Measurements from ENCODE around the gene VARS1.
"Not testable (repeated sequence)": the region's sequence is repeated elsewhere in the genome, so short reads cannot be mapped to it uniquely, and the experiment has no call there.

Gene VARS1

DNA sequence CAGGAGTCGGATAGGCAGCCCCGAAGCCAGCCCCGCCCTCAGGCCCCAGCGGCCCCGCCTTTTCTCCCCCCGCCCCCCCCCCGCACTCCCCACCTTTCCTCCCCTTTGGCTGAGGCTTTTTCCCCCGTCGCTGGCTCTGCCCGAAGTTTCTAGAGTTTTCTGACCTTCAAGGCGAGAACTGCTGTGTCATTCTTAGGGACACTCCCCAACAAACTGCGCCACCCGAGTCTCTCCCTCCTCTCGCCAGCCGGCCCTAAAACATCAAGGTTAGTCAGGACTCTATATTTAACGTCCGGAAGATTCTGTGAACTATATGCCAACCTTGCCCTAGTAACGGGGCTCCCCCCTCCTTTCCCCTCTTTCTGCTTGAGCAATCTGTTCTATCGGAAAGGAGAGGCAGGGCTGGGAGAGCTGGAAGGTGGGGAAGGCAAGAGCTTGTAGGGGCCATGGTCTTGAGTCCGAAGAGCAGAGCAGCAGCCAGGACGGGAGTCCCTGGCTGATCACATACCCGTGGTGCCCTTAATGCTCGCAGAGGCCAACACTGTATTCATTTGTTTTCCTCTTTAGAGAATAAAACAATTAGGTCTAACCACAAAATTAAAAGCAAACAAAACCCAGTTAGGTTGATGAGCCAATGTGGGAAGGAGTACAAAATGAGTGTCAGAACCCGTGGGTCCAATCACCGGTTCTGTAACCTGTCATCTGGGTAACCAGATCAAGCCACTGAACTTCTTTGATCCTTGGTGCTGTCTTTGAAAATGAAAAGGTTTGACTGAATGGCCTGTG lies 26.7 kb upstream of the VARS1 start:
- DNase-seq (ENCODE audit: low spot score), result peak; percentile 87

- DNase-seq (ENCODE audit: low spot score), result peak; percentile 60
These were observed 25.9 kb upstream of the VARS1 start for GRCh38 chr6:31821301-31822035.

DNA sequence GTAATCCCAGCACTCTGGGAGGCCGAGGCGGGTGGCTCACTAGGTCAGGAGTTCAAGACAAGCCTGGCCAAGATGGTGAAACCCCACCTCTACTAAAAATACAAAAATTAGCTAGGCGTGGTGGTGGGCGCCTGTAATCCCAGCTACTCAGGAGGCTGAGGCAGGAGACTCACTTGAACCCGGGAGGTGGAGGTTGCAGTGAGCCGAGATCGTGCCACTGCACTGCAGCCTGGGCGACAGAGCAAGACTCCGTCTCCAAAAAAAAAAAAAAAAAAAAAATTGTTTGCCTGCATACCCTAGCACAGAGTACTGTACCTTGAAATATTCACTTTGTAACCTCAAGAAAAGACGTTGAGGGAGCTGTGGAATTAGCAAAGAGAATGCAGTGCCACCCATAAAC lies 24.8 kb upstream of the VARS1 start:
- DNase-seq (ENCODE audit: low spot score), result not testable (repeated sequence)

DNA sequence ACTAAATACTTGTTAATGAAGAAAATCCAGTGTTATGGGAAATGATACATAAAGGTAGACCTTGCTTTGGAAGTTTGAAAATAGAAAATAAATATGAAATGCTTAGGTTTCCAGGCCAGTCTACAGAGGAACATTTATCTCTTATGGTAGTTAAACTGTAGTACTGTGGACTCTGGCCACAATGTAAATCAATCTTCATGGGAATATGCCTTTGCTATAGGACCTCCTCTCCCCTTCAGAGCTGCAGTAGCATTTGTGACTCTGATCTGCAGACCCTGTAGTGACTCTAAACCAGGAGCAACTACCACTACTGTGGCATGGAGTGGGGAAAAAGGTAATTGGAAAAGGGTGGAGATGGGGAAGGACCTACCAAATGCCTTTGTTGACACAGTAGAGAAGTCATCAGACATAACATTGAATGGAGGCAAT lies 24.3 kb upstream of the VARS1 start:
- no peak for DNase-seq (ENCODE audit: low spot score)

- DNase-seq (ENCODE audit: low spot score), result not testable (repeated sequence)
These were observed 22.5 kb upstream of the VARS1 start for GRCh38 chr6:31817929-31818511.

DNA sequence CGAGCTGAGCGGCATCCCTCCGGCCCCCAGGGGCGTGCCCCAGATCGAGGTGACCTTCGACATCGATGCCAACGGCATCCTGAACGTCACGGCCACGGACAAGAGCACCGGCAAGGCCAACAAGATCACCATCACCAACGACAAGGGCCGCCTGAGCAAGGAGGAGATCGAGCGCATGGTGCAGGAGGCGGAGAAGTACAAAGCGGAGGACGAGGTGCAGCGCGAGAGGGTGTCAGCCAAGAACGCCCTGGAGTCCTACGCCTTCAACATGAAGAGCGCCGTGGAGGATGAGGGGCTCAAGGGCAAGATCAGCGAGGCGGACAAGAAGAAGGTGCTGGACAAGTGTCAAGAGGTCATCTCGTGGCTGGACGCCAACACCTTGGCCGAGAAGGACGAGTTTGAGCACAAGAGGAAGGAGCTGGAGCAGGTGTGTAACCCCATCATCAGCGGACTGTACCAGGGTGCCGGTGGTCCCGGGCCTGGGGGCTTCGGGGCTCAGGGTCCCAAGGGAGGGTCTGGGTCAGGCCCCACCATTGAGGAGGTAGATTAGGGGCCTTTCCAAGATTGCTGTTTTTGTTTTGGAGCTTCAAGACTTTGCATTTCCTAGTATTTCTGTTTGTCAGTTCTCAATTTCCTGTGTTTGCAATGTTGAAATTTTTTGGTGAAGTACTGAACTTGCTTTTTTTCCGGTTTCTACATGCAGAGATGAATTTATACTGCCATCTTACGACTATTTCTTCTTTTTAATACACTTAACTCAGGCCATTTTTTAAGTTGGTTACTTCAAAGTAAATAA lies 21.8 kb upstream of the VARS1 start:
- not testable (repeated sequence) for DNase-seq (ENCODE audit: low spot score)

GRCh38 chr6:31815025-31815838 lies 19.7 kb upstream of the VARS1 start, which contains the start of the genes HSPA1A and HSPA1L:
Gene HSPA1A (plus strand): TSS chr6:31815543. CDS start chr6:31815757, 214 bp downstream.
Gene HSPA1L (minus strand): TSS chr6:31815283. CDS start chr6:31811972, 3,311 bp downstream.
- DNase-seq (ENCODE audit: low spot score), result peak; percentile 98

- peak; percentile 98 for DNase-seq (ENCODE audit: low spot score)
These were observed 19.1 kb upstream of the VARS1 start for GRCh38 chr6:31814677-31815024.

DNA sequence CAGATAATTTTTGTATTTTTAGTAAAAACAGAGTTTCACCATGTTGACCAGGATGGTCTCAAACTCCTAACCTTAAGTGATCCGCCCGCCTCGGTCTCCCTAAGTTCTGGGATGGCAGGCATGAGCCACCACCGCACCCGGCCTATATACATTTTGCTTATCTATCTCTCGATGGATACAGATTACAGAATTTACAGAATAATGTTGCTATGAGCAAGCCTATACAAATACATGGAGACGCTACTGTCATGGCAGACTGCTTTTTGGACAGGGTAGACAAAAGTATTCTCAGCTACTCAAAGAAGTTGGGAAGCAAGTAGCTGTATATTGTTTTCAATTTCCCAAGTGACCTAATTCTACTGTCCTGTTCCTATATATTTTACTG lies 17.9 kb upstream of the VARS1 start:
- DNase-seq (ENCODE audit: low spot score), result no peak

GRCh38 chr6:31811645-31812044 lies 16.1 kb upstream of the VARS1 start:
- DNase-seq (ENCODE audit: low spot score), result no peak

- not testable (repeated sequence) for DNase-seq (ENCODE audit: low spot score)
These were observed 13.0 kb upstream of the VARS1 start for GRCh38 chr6:31808599-31808998.

- peak; percentile 97 for DNase-seq (ENCODE audit: low spot score)
These were observed 11.1 kb upstream of the VARS1 start, which contains the start of gene LSM2 for GRCh38 chr6:31806470-31807272. Gene LSM2 (minus strand): TSS chr6:31806966. CDS start chr6:31806757, 209 bp downstream.

DNA sequence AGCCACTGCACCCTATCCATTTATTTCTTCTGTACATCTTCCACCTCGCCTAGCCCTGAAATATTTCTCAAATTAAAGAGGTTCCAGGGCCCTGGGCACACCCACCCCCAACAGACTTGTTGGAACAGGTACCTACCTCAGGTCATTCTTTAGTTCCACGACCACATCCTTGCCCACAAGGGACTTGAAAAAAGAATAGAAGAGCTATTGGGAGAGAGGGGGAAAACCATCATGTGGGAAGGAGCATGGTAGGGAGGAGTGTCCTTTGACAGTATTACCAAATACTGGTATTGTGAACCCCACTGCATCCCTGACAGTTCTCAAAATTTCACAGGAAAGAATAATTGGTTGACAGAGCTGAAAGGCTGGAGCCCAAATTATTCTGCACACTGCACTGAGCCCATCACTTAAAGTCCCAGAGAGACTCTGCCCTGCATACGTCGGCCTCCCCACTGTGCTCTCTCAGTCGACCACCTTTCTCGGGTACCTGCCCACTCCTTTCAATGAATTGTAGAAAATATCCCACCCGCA lies 10.5 kb upstream of the VARS1 start:
- DNase-seq (ENCODE audit: low spot score), result no peak

DNA sequence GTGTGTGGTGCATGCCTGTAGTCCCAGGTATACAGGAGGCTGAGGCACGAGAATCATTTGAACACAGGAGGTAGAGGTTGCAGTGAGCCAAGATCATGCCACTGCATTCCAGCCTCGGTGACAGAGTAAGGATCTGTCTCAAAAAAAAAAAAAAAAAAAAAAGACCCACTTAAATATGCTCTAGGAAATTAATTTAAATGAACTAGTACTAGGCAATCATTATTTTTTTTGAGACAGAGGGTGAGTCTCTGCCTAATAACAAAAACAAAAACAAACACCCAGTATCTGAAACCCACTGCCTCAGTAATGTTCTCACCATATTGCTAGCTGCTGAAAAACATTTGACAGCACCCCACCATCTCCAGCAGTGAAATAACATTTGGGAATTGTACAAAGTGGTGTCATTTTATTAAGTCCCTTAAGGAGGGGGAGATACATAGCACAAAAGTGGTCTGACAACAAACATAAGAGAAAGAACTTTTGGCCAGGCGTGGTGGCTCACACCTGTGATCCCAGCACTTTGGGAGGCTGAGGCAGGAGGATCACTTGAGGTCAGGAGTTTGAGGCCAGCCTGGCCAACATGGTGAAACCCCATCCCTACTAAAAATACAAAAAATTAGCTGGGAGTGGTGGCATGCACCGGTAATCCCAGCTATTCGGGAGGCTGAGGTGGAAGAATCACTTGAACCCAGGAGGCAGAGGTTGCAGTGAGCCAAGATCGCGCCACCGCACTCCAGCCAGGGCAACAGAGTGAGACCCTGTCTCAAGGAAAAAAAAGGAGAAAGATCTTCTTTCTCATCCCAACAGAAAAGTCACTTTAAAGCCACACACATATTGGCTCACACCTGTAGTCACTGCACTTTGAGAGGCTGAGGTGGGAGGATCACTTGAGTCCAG lies 5.7 kb upstream of the VARS1 start:
- DNase-seq (ENCODE audit: low spot score), result not testable (repeated sequence)

GRCh38 chr6:31799781-31800180 lies 4.2 kb upstream of the VARS1 start:
- no peak for DNase-seq (ENCODE audit: low spot score)

DNA sequence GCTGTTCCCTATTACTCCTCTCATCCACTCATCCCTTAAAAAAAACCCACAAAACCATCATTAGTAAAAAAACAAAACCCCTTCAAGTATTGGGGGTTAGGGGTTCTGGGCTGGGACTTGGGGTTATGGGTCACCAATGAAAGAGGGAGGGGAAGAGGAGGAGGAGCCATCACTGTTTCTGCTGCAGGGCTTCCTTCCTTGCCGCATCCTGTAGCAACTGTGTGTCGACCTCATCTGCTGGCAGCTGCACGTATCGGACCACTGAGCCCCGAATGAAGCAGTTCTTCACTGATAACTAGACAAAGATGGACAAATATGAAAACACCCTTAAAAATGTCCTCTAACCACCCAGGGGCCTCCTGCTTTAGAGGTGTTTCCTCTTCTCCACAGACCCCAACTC lies 2.0 kb upstream of the VARS1 start:
- DNase-seq (ENCODE audit: low spot score), result no peak

- no peak for DNase-seq (ENCODE audit: low spot score)
These were observed 1.4 kb upstream of the VARS1 start for GRCh38 chr6:31796993-31797385.

DNA sequence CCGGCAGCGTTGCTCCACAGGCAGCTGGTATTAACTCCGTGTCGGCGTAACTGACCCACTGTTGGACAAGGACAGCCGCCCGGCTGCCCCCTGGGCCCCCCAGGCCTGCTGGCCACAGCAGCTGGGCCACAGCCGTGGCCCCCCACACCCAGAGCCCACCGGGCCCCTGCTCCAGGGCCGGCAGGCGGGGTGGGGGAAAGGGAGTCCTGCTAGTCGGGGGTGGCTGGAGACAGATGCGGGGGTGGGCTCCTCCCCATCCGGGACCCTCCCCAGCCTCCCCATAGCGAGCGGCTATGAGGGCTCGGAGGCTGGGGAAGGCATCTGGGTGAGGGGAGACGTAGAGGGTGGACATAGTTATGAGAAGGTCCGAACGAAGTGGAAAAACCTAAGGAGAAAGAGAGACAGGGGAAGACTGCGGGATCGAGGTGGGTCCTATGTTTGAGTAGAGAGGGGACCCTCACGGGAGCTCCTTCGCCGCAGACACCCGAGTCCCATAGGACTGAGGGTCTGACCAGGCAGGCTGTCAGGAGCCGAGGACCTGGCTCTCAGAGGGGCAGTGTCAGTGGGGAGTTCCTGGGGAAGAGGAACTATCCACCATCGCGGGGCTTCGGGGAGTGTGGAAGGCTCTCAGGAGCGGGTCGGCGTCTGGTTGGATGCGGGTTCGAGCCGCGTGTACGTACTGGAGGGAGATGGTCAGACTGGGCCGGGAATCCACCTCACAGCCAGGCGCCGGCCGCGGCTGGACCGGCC lies 511 bp downstream of the VARS1 start:
- DNase-seq (ENCODE audit: low spot score), result no peak

Measured in kidney tubule cell (primary cell).